ENCODE measurements around the gene NAALADL2. TPM values are rescaled to one million over a fixed set of nuclear protein-coding genes. Genes with fewer than 3 reads are reported as not detected.

NAALADL2 gene
- total and polyA plus RNA-seq, 2 donors (not counting 3 experiments of a cell fraction or from before 2014, with no cell fraction given): 1.1 to 4.0 TPM

DNA sequence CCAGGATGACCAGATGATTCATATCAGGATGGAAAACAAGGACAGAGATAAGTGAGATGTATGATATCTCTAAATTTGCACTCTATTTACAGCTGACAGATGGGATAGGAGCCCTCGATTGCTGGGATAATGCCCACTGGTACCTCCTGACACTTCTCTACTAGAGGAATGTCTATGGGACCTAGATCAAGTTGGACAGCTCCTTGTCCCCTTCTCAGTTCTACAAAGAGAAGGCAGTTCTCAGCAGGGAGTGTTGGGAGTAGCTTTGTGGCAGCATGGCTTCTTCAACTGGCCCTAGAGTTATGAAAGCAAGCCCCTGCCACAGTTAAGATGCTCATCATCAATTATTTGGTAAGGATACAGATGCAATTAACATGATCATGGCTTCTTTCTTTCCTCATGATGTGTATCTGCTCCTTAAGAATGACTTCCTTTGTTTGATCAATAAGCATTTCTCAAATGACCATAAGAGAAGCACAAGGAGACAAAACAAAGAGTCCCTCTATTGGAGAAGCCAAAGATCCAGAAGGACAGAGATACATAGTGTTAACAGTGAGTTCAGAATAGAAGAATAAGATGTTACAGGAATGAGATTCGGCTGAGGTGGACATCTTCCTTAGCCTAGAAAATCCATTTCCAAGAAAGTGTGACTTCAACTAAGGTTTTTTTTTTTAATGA, 481.3 kb downstream of the NAALADL2 start:
- no peak for FAIRE-seq
- H3K9me1 ChIP-seq (replicated peaks; ENCODE audit: control insufficient read depth, extremely low read depth, insufficient read depth, low read length): no peaks in the 10 kb centered on the region
- no peak overlapping the region for H3K4me3 ChIP-seq (replicated peaks in 1 of 3; ENCODE audit: insufficient read depth in 1 of 3, low read depth in 1 of 3, low read length in 3 of 3)
- POLR2A ChIA-PET: no interaction called here
- no peaks in the 10 kb centered on the region for H3K4me1 ChIP-seq (ENCODE audit: control insufficient read depth, extremely low read depth, insufficient read depth, low read length)
- H3K9me3 ChIP-seq (replicated peaks; ENCODE audit: control insufficient read depth, insufficient read depth, low read length): no peaks in the 10 kb centered on the region
- intact Hi-C loops (cut with micrococcal nuclease): no loop called here
- BruUV-seq (replicated peaks): no TSS peak
- TF ChIP-seq POLR2A (IDR thresholded peaks at IDR 0.05; ENCODE audit: low read depth, low read length): no peak
- TF ChIP-seq EZH2 (IDR thresholded peaks at IDR 0.05; ENCODE audit: borderline replicate concordance, low read depth, low read length, severe bottlenecking): no peak
- TF ChIP-seq GATA2 (IDR thresholded peaks at IDR 0.05; ENCODE audit: insufficient read depth, insufficient read length, low read depth, low read length): no peak
- TF ChIP-seq, protein P1, sequence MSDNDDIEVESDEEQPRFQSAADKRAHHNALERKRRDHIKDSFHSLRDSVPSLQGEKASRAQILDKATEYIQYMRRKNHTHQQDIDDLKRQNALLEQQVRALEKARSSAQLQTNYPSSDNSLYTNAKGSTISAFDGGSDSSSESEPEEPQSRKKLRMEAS (IDR thresholded peaks at IDR 0.05; ENCODE audit: insufficient read depth, insufficient read length): no peak
- no peak for TF ChIP-seq FOS (IDR thresholded peaks at IDR 0.05; ENCODE audit: borderline replicate concordance, insufficient read depth, low read length)
- no peak for TF ChIP-seq MYC (IDR thresholded peaks at IDR 0.05; ENCODE audit: low read depth, low read length)
- TF ChIP-seq, protein P2, sequence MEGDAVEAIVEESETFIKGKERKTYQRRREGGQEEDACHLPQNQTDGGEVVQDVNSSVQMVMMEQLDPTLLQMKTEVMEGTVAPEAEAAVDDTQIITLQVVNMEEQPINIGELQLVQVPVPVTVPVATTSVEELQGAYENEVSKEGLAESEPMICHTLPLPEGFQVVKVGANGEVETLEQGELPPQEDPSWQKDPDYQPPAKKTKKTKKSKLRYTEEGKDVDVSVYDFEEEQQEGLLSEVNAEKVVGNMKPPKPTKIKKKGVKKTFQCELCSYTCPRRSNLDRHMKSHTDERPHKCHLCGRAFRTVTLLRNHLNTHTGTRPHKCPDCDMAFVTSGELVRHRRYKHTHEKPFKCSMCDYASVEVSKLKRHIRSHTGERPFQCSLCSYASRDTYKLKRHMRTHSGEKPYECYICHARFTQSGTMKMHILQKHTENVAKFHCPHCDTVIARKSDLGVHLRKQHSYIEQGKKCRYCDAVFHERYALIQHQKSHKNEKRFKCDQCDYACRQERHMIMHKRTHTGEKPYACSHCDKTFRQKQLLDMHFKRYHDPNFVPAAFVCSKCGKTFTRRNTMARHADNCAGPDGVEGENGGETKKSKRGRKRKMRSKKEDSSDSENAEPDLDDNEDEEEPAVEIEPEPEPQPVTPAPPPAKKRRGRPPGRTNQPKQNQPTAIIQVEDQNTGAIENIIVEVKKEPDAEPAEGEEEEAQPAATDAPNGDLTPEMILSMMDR (IDR thresholded peaks at IDR 0.05; ENCODE audit: extremely low read depth in 1 of 2, insufficient read depth in 1 of 2, low read depth in 1 of 2, low read length in 2 of 2): no peak
- TF ChIP-seq JUN (IDR thresholded peaks at IDR 0.05; ENCODE audit: borderline replicate concordance, insufficient read depth, insufficient read length, low read depth): no peak
- TF ChIP-seq POLR2AphosphoS5 (IDR thresholded peaks at IDR 0.05; ENCODE audit: insufficient read depth, low read depth, low read length): no peak
- no peak overlapping the region for H2AFZ ChIP-seq (ENCODE audit: low read depth, low read length)
- dilution Hi-C loops (cut with MboI; ENCODE audit: extremely low pct_ligation_motif_present, low sequenced_read_pairs): no loop called here
- H3K36me3 ChIP-seq (ENCODE audit: control insufficient read depth in 2 of 2, extremely low read depth in 1 of 2, insufficient read depth in 2 of 2, low read length in 2 of 2): no peaks in the 10 kb centered on the region
- H3K27me3 ChIP-seq (ENCODE audit: control insufficient read depth in 2 of 2, insufficient read depth in 2 of 2, low read length in 2 of 2): no peaks in the 10 kb centered on the region
- H3K27ac ChIP-seq (ENCODE audit: insufficient read depth, low read depth, low read length): no peak overlapping the region
- H3K9ac ChIP-seq (replicated peaks; ENCODE audit: extremely low read depth, insufficient read depth, low read length): no peak overlapping the region
- H3K4me2 ChIP-seq (ENCODE audit: insufficient read depth, low read length): no peak overlapping the region
- no peaks in the 10 kb centered on the region for H4K20me1 ChIP-seq (replicated peaks; ENCODE audit: control insufficient read depth, extremely low read depth, insufficient read depth, low read length)
- no peaks in the 10 kb centered on the region for H3K79me2 ChIP-seq (ENCODE audit: control insufficient read depth, insufficient read depth, low read length)
- CTCF ChIA-PET: no interaction called here
- no peak for DNase-seq (ENCODE audit: low read depth, low spot score)

Measured in endothelial cell of umbilical vein (primary cell).